Fibroblast of skin of left biceps (primary cell): ENCODE data around the gene G6PC3.

Experiments
- DNase-seq, 2 experiments: peaks; one replicate each; pipeline ENCODE4 v3.0.0-alpha.2; 2013; ENCODE audit warnings: low read depth in 2 of 2

The G6PC3 gene

DNA sequence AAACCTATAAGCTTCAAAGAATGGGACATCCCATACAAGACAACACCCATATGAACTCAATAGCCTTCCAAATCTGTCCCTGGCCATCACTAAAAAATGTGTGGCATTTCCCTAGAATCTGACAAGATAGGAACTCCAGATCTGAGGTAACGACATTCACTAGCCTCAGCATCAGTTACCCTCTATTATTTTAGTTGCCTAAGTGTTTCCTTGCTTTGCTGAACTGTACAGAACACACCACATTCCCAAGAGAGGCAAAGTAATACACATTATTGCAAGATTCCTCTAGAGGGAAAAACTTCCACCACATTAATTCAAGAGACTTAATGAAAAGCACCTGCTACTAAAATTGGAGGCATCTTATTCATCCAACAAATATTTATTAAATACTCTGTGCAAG lies 9.1 kb upstream of the G6PC3 start:
- DNase-seq: peak; percentile 51 to 52

GRCh38 chr17:44062871-44063270 lies 7.7 kb upstream of the G6PC3 start:
- DNase-seq: no peak

GRCh38 chr17:44063704-44064639 lies 6.6 kb upstream of the G6PC3 start:
- no peak for DNase-seq

DNA sequence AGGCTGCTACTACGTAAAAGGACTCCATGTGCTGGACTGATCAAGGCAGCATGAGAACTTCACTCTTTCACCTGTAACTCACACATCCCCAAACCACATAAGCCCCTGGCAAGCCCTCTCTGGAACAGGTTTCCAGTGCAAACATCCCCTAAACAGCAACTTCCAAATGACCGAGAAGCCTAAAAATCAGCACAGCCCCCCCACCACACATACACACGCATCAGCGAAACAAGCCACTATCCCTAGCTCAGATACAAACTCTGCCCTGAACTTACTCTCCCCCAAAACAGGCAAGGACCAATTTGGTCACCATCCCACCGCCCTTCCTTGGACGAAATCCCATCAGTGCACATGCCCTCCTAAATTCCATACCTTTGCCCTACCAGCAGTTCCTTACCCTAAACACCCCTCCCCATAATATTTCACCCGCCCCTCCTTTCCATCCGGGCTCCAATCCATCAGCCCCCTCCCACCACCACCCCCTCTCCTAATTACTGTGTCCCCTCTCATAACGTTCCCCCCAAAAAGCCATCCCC lies 4.8 kb upstream of the G6PC3 start:
- no peak for DNase-seq

GRCh38 chr17:44066204-44066930 lies 4.2 kb upstream of the G6PC3 start, which contains the start of gene LSM12:
Gene LSM12, minus strand, starts transcription at chr17:44066671. Its CDS starts 84 bp downstream, at chr17:44066587.
- peak; percentile 72 to 80 for DNase-seq

- DNase-seq: no peak
Measured at GRCh38 chr17:44067545-44067940, 3.0 kb upstream of the G6PC3 start.

- DNase-seq: no peak
Measured at GRCh38 chr17:44069974-44070454, 521 bp upstream of the G6PC3 start.

- DNase-seq: no peak
Measured at GRCh38 chr17:44071198-44071520, 624 bp downstream of the G6PC3 start.

- DNase-seq: no peak
Measured at GRCh38 chr17:44071772-44072171, 1.2 kb downstream of the G6PC3 start.

DNA sequence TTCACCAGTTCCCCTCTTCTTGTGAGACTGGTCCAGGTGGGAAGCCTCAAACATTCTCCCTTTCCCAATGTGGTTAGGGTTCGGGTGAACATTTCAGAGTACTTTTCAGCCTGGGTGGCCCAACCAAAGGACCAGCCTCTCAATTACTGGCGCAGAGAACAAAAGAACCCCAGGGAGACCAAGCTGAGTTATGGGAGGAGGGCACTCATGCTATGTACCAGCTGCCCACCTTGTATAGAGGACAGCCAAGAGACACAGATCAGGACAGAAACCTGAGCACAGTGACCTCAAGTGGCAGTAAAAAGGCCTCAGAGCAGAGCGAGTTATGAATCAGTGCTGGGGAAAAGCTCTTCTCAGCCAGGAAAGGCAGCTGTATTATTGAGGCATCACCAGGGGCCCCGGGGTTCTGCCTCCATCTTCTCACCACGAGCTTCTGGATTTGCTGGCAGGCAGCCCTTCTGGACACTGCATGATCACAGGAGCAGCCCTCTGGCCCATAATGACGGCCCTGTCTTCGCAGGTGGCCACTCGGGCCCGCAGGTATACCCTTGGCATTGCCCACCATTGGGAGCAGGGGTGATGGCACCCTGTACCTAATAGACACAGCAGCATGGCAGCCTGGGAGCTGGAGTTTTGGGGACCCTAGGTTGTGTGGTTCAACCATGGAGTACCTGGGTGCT lies 3.8 kb downstream of the G6PC3 start:
- no peak for DNase-seq

DNA sequence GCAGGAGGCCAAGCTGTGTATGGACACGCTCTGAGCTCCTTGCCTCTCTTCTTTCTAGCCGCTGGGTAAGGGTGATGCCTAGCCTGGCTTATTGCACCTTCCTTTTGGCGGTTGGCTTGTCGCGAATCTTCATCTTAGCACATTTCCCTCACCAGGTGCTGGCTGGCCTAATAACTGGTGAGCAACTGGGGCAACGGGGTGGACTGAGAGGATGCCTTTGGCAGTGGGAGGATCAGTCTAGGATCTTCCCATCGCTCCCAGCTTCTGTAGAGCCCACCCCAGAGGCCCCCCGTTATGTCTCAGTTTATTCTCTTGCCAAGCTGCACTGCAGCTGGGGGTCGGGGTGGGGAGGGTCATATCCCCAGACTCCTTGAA lies 4.4 kb downstream of the G6PC3 start:
- no peak for DNase-seq

DNA sequence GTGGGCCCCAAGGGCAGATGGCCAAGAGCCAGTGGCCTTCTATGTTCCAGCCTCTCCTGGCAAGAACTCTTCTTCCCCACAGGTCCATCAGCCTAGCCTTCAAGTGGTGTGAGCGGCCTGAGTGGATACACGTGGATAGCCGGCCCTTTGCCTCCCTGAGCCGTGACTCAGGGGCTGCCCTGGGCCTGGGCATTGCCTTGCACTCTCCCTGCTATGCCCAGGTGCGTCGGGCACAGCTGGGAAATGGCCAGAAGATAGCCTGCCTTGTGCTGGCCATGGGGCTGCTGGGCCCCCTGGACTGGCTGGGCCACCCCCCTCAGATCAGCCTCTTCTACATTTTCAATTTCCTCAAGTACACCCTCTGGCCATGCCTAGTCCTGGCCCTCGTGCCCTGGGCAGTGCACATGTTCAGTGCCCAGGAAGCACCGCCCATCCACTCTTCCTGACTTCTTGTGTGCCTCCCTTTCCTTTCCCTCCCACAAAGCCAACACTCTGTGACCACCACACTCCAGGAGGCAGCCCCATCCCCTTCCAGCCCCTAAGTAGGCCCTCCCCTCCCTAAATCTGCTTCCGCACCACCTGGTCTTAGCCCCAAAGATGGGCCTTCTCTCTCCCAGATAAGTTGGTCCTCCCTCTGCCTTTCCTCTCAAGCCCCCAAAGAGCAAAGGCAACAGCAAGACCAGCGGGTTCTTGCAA lies 5.2 kb downstream of the G6PC3 start:
- DNase-seq: no peak

DNA sequence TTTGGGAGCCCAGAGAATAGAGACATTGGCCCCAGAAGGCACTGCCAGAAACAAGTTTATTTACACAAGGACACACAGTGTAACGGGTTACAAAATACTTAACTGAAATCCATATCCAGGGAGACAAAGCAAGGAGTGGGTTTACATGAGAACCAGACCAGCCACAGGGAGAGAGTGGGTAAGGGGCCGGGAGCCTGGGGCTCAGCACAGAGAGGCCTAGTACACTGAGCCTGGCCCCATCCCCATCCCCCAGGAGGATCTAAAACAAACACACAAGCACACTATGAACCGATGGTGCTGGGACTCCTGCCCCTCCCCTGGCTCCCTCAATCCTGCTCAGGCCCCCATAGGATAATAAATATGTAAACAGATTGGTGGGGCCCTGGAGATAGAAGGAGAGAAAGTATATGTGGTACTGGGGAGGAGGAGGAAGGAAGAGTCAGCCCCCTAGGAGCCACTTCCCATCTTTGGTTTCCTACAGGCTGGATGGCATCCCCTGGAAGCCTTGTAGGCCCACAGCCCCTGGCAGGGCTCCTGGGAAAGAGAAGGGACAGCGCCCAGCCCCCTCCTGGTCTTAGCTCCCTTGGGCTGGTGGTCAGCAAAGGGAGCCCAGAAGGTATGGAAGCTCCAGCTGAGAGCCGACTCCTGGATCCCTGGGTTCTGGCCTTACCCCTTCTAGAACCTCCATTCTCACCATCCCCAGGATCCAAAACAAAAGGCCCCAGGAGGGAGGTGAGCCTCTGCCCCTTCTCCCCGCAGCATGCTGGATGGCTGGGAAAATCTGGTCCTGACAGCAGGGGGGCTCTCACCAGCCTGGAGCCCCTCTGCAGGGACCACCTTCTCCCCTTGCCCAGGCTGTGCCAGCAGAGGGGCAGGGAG lies 6.4 kb downstream of the G6PC3 start:
- DNase-seq: no peak

GRCh38 chr17:44077595-44077909 lies 7.0 kb downstream of the G6PC3 start:
- DNase-seq: no peak

- DNase-seq: no peak
Measured at GRCh38 chr17:44078412-44078811, 7.9 kb downstream of the G6PC3 start.

GRCh38 chr17:44079877-44080821 lies 9.6 kb downstream of the G6PC3 start:
- no peak for DNase-seq

DNA sequence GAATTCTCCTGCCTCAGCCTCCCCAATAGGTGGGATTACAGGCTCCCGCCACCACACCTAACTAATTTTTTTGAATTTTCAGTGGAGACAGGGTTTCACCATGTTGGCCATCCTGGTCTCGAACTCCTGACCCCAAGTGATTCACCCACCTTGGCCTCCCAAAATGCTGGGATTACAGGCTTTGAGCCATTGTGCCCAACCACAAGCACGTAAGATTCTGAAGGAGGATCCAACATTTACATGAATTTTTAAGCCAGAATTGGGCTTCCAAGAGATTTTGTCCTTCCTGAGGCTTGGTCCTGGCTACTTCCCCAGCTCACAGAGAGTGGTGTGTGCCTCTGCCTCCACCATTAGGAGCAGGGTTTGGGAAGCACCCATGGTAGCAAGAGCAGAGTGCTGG lies 11.1 kb downstream of the G6PC3 start:
- DNase-seq: no peak

DNA sequence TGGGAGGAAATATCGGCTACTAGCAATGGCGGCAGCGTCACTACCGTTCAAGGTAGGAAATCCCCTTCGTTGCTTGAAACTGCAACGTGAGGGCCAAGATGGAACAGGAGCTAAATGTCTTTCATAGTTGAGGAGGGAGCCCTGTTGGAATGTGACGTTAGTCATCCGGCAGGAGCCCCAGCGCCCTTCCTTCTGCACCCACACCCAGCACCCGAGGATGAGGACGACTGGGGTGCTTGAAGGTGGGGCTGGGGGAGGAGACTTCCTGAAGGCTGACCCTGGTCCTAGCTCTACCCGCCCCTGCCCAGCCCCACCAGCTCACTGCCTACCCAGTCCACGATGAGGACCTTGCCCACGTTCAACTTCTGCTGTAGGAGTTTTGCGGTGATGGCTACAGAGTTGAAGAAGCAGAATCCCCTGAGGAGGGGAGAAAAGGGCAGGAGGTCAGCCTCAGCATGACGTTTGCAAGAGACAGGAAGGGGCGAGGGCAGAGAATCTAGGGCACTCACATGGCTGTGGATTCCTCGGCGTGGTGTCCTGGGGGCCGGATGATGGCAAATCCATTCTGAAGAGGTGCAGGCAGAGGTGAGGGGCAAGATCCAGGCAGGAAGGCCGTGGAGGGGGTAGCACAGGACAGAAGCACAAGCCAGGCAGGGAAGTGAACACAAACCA lies 11.9 kb downstream of the G6PC3 start:
- no peak for DNase-seq

- DNase-seq: no peak
Measured at GRCh38 chr17:44083250-44083849, 12.8 kb downstream of the G6PC3 start.
